ENCODE data around the gene XKR8.
"Not testable (repeated sequence)": the region's sequence is repeated elsewhere in the genome, so short reads cannot be mapped to it uniquely, and the experiment has no call there.

XKR8 gene

DNA sequence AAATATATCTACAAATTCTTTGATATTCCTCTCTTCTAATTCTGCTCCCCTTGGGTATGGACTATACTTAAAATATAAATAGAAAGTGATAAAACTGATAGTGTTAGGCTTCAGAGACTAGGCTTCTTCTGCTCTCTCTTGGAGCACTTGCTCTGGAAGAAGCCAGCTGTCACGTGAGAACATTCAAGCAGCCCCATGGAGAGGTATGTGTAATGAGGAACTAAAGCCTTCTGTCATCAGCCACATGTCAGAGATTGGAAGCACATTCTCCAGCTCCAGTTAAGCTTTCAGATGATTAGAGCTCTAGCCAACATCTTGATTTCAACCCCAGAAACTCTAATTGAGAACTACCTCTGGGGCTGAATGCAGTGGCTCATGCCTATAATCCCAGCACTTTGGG is 34.3 kb downstream of the XKR8 start:
- DNase-seq = no peak

DNA sequence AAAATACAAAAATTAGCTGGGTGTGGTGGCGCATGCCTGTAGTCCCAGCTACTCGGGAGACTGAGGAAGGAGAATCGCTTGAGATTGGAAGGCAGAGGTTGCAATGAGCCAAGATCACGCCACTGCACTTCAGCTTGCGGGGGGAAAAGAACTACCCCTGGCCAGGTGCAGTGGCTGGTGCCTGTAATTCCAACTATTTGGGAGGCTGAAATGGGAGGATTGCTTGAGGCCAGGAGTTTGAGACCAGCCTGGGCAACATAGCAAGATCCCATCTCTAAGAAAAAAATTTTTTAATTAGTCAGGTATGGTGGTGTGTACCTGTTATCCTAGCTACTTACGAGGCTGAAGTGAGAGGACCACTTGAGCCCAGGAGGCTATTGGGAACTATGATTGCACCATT is 34.8 kb downstream of the XKR8 start:
- not testable (repeated sequence) for DNase-seq

GRCh38 chr1:27999055-27999454 is 39.3 kb downstream of the XKR8 start:
- no peak for DNase-seq

- no peak for DNase-seq
Measured at GRCh38 chr1:28002600-28002999, 42.8 kb downstream of the XKR8 start.

- DNase-seq = not testable (repeated sequence)
Measured at GRCh38 chr1:28003117-28003516, 43.3 kb downstream of the XKR8 start.

DNA sequence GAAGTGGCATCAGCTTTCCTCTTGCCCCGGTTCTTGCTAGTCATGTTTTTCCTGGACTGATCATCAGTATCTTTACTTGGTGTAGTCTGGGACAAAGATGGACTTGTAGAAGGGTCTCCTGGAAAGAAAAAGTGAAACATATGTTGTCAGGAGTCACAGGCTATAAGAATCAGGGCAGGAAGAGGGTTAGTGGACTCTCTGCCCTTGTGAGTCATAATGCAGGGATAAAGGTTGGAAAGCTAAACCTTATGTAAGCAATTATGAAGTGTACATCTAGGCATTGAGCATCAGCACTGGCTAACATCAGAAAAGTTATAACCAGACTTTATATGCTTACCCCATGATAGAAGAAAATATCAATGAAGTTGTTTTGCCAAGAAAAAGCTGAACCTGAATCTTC is 51.2 kb downstream of the XKR8 start:
- DNase-seq = no peak

Measured in hippocampal formation (tissue), 2 donors.